ENCODE data around the gene PSME4. TPM values are rescaled to one million over a fixed set of nuclear protein-coding genes. Genes with fewer than 3 reads are reported as not detected.

PSME4 gene
- total RNA-seq, 1 donor = 43.9 TPM

- H3K4me3 ChIP-seq (ENCODE audit: low read depth, low read length) = no peak overlapping the region
- no peak for TF ChIP-seq CTCF (IDR thresholded peaks at IDR 0.05; ENCODE audit: insufficient read depth, low read length)
- no peak for DNase-seq (ENCODE audit: low read depth)
Measured at GRCh38 chr2:53818854-53819435, 151.8 kb downstream of the PSME4 start.

Small RNAs within 50 kb of the gene (small RNA-seq; reads per million reads assigned to genes)
- gene MIR3682 = 0.38 reads per million

Other genes starting within 250 kb of the PSME4 start
- 0.57 and 9.7 TPM in 2 replicates for gene CHAC2, start 203.2 kb downstream of the PSME4 start, total RNA-seq (ENCODE audit: low replicate concordance)
- gene ASB3, start 184.0 kb downstream of the PSME4 start, total RNA-seq (ENCODE audit: low replicate concordance) = 15.5 and 27.9 TPM in 2 replicates
- 64.5 and 72.1 TPM in 2 replicates for gene ERLEC1, start 183.9 kb downstream of the PSME4 start, total RNA-seq (ENCODE audit: low replicate concordance)
- 0.25 and 2.4 TPM in 2 replicates for gene GPR75, start 111.0 kb downstream of the PSME4 start, total RNA-seq (ENCODE audit: low replicate concordance)
- gene ACYP2, start 144.6 kb upstream of the PSME4 start, total RNA-seq (ENCODE audit: low replicate concordance) = 7.8 and 11.5 TPM in 2 replicates

All from fibroblast of the aortic adventitia (primary cell).